ENCODE data around the gene PANX3.
A peak's percentile ranks its signal among the peaks of the same experiment; 100 is the strongest.

Gene PANX3

GRCh38 chr11:124657904-124658303 is 46.7 kb downstream of the PANX3 start:
- DNase-seq (ENCODE audit: low read depth), result no peak

- DNase-seq (ENCODE audit: low read depth), result no peak
Observed at GRCh38 chr11:124658501-124658900, 47.3 kb downstream of the PANX3 start.

- DNase-seq (ENCODE audit: low read depth), result no peak
Observed at GRCh38 chr11:124658986-124659385, 47.8 kb downstream of the PANX3 start.

GRCh38 chr11:124661553-124661952 is 50.3 kb downstream of the PANX3 start:
- DNase-seq (ENCODE audit: low read depth), result no peak

GRCh38 chr11:124662106-124662505 is 50.9 kb downstream of the PANX3 start:
- no peak for DNase-seq (ENCODE audit: low read depth)

- DNase-seq (ENCODE audit: low read depth), result no peak
Observed at GRCh38 chr11:124663861-124664260, 52.6 kb downstream of the PANX3 start.

- no peak for DNase-seq (ENCODE audit: low read depth)
Observed at GRCh38 chr11:124667601-124668000, 56.4 kb downstream of the PANX3 start.

GRCh38 chr11:124669193-124669592 is 58.0 kb downstream of the PANX3 start:
- peak; percentile 20 for DNase-seq (ENCODE audit: low read depth)
